NCI-H2171 (cell line): Measurements from ENCODE around the gene NEK11.
"Not testable (repeated sequence)": the region's sequence is repeated elsewhere in the genome, so short reads cannot be mapped to it uniquely, and the experiment has no call there.

ENCODE experiments used
- DNase-seq: peaks from one replicate; lab custom pipeline; 2025; lab: John Stamatoyannopoulos, UW

NEK11 gene

DNA sequence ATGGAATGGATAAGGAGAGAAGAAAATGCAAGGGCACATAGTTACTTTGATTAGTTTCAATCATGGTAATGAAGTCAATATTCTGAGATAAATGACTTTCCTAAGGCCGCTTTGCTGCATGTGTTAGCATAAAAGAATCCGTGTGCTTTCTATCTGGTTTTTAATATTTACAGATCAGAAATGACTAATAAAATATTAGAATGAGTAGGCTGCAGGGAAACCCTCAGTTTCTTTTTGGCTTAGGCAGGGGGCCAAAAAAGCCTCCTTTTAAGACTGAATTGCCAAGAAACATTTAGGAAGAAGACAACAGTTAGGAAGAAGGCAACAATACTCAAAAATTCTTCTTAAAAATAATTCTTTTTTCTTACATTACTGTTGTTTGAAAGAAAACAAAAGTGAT lies 11.6 kb downstream of the NEK11 start:
- no peak for DNase-seq

- not testable (repeated sequence) for DNase-seq
Observed at GRCh38 chr3:131042271-131042985, 15.8 kb downstream of the NEK11 start.

DNA sequence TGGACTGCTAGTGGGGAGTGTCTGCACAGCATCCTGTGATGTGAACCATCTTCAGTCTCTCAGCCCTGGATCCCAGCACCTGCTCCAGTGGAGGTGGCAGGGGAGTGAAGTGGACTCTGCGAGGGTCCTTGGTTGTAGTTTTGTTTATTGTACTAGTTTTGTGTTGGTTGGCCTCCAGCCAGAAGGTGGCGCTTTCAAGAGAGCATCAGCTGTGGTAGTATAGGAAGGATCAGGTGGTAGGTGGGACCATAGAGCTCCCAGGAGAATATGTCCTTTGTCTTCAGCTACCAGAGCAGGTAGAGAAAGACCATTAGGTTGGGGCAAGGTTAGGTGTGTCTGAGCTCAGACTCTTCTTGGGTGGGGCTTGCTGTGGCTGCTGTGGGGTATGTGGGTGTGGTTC lies 20.9 kb downstream of the NEK11 start:
- DNase-seq = no peak

DNA sequence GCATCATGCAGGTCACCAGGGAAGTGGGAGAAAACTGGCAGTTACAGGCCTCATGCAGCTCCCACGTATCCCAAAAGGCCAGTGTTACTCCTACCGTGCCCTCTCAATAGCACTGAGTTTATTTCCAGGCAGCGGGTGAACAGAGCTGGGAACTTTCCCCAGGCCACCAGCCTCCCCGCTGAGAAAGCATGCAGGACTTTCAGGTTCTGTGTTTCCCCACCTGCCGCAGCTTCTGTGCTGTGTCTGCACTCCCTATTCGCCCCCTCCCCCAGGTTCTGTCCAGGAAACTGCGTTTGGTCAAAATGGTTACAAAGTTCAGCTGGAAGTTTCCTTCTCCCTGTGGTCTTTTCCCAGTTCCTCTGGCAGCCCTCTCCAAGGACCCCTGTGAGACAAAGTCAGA lies 21.4 kb downstream of the NEK11 start:
- no peak for DNase-seq

GRCh38 chr3:131050001-131050400 lies 23.3 kb downstream of the NEK11 start:
- no peak for DNase-seq

GRCh38 chr3:131053043-131053859 lies 26.6 kb downstream of the NEK11 start:
- DNase-seq = no peak

GRCh38 chr3:131067983-131068382 lies 41.3 kb downstream of the NEK11 start:
- DNase-seq = no peak

- no peak for DNase-seq
Observed at GRCh38 chr3:131072099-131072559, 45.5 kb downstream of the NEK11 start.

DNA sequence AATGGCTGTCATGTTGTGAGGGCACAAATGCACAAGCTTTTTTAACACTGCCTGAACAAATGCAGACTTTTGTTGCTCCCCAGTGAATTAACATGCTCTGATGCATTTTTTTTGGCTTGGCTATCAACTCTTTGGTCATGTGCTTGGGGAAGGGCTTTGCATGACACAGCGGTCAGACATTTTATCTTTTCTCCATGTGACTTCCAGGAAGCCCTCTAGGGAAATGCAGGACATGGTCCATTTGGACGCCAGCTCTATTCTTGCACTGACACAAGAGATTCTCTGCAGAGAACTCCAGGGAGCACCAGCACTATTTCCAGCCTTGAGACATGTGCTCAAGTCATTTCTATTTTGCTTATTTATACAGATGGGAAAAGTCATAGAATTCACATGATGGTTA lies 46.2 kb downstream of the NEK11 start:
- DNase-seq = no peak

- no peak for DNase-seq
Observed at GRCh38 chr3:131075632-131076328, 49.1 kb downstream of the NEK11 start.

- DNase-seq = no peak
Observed at GRCh38 chr3:131077904-131078303, 51.2 kb downstream of the NEK11 start.

DNA sequence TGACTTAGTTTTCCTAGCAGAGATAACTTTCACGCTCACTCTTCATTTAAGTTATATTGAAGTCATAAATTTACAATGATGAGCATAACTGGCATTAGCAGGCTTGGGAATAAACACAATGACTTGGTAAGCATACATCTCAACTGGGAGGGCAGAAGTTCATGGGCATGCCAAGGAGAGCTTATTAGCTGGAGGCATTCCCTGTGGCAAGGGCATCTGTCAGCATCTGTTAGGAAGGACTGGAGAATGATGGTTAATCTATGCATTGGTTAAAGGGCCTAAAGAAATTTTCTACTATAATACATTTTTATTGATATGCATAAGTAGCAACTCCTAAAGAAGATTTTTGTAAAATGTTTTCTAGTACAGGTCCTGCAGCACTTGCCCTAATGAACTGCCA lies 52.4 kb downstream of the NEK11 start:
- no peak for DNase-seq

- DNase-seq = no peak
Observed at GRCh38 chr3:131081224-131081623, 54.5 kb downstream of the NEK11 start.

DNA sequence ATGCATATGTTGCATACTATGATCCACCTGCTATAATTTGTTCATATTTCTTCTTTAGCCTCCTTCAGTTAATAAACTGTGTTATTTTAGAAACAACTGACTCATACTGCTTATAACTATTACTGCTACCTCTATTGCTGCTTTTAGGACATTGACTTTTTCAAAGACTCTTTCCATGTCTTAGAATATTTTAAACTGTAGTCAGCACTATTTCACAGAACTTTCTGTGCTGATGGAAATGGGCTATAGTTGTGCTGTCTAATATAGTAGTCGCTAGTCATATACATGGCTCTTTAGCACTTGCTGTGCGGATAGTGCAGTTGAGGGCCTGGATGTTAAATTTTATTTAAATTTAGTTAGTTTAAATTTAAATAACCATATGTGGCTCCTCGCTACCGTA lies 55.6 kb downstream of the NEK11 start:
- DNase-seq = no peak

DNA sequence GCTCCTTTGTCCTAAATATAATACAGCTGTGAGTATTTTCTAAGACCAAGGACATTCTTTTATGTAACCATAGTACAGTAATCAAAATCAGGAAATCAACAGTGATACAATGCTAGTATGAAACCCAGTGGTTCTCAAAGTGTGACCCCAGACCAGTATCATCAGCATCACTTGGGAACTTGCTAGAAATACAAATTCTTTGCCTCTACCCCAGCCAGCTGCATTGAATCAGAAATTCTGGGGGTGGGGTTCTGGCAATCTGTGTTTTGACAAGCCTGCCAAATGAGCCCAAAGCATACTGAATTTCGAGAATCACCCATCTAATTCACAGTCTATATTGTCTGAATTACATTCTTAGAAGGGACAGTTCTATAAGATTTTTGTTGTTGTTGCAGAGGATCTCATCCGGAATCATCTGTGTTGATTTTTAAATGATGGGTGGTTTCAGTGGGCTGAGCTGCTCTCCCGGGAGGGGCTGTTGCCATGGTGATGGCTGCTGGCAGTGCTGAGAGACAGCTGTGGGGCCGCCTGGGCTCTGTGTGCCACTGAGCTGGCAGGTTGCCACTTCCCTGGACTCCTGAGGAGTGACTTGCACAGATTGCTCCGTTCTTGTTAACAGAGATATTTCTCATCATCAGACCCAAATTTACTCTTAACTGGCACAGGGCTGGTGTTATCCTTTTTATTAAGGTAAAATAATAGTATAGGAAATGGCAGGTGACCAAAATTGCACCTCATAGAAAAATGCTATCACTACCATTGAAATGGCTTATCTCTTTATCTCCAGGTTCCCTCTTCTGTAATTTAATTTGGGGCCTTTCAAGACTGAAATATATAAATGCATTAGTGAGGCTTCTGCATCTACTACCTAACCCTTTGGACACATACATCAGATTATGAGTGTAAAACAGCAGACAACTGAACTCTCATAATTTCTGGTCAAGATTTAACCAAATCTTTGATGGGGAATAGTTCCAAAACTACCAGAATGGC lies 56.5 kb downstream of the NEK11 start:
- DNase-seq = peak; percentile 97

DNA sequence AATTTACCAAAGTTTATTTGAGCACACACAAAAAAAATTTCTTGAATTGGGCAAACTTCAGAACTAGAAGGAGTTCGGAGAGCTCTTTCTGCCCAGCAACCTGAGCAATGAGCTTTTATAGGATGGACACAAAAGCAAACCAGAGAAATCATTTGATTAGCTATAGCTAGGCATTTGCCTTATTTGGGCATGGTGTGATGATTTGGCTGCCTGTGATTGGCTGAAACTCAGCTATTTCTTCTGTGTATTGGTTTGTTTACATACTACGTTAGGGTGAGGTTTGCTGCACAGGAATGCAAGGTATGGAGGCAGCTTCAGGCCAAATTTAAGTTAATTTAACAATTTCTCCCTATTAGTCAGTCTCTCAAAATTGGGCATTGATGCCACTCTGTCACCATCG lies 65.1 kb downstream of the NEK11 start:
- no peak for DNase-seq

DNA sequence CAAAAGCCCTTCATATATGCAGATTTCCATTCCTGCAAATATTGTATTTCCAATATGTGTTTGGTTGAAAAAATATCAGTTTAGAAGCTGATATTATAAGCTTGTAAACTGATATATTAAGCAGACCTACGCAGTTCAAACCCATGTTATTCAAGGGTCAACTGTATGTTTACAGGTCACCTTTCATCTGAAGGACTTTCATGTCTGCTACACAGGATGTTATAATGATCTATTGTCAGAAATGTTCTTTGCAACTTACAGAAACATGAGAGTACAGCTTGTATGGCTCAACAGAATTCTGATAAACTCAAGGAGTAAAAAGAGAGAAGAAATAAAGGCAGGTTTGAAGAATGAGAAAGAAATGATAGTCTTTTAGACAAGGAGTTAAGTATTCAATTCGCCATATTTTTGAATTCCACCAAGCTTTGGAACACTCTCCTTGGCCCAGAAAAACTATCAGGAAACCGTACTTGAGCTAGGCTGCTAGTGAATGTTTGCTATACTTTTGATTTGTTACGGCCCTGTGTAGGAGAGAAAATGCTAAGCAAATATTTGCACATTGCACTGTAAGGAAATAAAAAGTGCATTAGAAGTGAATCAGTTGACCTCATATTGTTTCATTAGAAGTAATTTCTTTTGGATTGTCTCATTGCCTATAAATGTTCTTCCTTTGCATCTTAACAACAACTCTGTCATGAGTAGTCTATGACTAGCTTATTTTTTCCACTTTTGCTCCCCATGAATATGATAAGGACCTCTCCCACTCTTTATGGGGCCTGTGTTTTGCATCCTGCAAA lies 81.2 kb downstream of the NEK11 start:
- no peak for DNase-seq

GRCh38 chr3:131109156-131109555 lies 82.5 kb downstream of the NEK11 start:
- DNase-seq = no peak

DNA sequence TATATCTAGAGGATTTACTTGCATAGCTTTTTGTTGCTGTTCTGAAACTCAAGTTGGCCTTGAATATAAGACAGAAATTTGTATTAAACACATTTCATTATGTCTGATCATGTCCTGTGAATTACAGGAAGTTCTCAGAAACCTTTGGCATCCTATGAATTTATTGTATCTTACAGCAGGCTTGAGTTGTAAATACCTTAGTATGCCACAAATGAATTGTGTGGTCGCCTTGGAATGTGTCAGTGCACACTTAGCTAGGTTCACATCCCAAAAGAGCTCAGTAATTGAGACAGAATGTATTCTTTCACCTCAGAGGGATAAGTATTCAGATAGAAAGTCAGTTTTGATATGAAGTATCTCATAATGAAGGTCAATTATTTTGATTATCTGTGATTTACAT lies 83.4 kb downstream of the NEK11 start:
- DNase-seq = no peak

- DNase-seq = no peak
Observed at GRCh38 chr3:131114256-131114655, 87.6 kb downstream of the NEK11 start.

DNA sequence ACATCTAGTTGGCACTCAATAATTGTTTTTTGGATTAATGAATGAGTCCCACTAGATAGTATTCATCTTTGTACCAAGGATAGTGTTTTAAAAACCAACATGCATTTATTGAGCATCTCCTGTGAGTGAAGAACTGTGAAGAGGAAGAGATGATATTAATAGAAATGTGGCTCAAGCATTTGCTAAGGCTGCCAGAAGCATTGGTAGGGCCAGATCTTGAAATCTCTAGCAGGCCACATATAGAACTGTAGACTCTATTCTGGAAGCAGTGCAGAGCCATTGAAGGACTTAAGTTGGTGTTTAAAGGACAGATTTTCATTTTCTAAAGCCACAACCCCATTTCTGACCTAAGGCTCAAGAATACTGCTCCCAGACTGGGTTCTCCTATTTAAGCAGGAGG lies 99.0 kb downstream of the NEK11 start:
- DNase-seq = no peak
